ENCODE measurements around the gene MAGIX.
A peak's percentile ranks its signal among the peaks of the same experiment; 100 is the strongest.
"Not testable (repeated sequence)": the region's sequence is repeated elsewhere in the genome, so short reads cannot be mapped to it uniquely, and the experiment has no call there.

The MAGIX gene

GRCh38 chrX:49163555-49164419 lies 1.2 kb downstream of the MAGIX start:
- peak; percentile 11 for DNase-seq

- no peak for DNase-seq
Measured at GRCh38 chrX:49164589-49165360, 2.2 kb downstream of the MAGIX start.

- peak; percentile 63 for DNase-seq
Measured at GRCh38 chrX:49165901-49166881, 3.6 kb downstream of the MAGIX start.

GRCh38 chrX:49166914-49167739 lies 4.6 kb downstream of the MAGIX start:
- no peak for DNase-seq

GRCh38 chrX:49167740-49168108 lies 5.2 kb downstream of the MAGIX start:
- DNase-seq = no peak

- no peak for DNase-seq
Measured at GRCh38 chrX:49171752-49172279, 9.3 kb downstream of the MAGIX start, which contains the start of gene PLP2. TSS of gene PLP2 (plus strand) at chrX:49171898. CDS start at chrX:49172001, 103 bp downstream.

GRCh38 chrX:49172280-49172780 lies 9.8 kb downstream of the MAGIX start:
- no peak for DNase-seq

GRCh38 chrX:49173544-49173943 lies 11.0 kb downstream of the MAGIX start:
- not testable (repeated sequence) for DNase-seq

- DNase-seq = no peak
Measured at GRCh38 chrX:49174723-49175122, 12.2 kb downstream of the MAGIX start.

- DNase-seq = no peak
Measured at GRCh38 chrX:49175435-49176274, 13.1 kb downstream of the MAGIX start.

GRCh38 chrX:49176421-49177326 lies 14.1 kb downstream of the MAGIX start:
- DNase-seq = no peak

GRCh38 chrX:49177338-49177833 lies 14.8 kb downstream of the MAGIX start:
- DNase-seq = no peak

- no peak for DNase-seq
Measured at GRCh38 chrX:49177873-49178480, 15.4 kb downstream of the MAGIX start.

GRCh38 chrX:49178537-49178936 lies 16.0 kb downstream of the MAGIX start:
- no peak for DNase-seq

- no peak for DNase-seq
Measured at GRCh38 chrX:49179358-49179757, 16.8 kb downstream of the MAGIX start.

GRCh38 chrX:49183701-49184281 lies 21.2 kb downstream of the MAGIX start:
- DNase-seq = no peak

GRCh38 chrX:49184294-49185281 lies 22.0 kb downstream of the MAGIX start:
- no peak for DNase-seq
